HTERT RPE-1 (cell line): ENCODE measurements around the gene TK1.
"Not testable (repeated sequence)": the region's sequence is repeated elsewhere in the genome, so short reads cannot be mapped to it uniquely, and the experiment has no call there.

Experiments used
- in situ Hi-C: fragments of 300-500 bp; cut with MboI; formaldehyde crosslinking; loops from 4 replicates; pipeline ENCODE4 v1.14.3; 2020; ENCODE audit warnings: low sequenced_read_pairs

Gene TK1, protein sequence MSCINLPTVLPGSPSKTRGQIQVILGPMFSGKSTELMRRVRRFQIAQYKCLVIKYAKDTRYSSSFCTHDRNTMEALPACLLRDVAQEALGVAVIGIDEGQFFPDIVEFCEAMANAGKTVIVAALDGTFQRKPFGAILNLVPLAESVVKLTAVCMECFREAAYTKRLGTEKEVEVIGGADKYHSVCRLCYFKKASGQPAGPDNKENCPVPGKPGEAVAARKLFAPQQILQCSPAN

DNA sequence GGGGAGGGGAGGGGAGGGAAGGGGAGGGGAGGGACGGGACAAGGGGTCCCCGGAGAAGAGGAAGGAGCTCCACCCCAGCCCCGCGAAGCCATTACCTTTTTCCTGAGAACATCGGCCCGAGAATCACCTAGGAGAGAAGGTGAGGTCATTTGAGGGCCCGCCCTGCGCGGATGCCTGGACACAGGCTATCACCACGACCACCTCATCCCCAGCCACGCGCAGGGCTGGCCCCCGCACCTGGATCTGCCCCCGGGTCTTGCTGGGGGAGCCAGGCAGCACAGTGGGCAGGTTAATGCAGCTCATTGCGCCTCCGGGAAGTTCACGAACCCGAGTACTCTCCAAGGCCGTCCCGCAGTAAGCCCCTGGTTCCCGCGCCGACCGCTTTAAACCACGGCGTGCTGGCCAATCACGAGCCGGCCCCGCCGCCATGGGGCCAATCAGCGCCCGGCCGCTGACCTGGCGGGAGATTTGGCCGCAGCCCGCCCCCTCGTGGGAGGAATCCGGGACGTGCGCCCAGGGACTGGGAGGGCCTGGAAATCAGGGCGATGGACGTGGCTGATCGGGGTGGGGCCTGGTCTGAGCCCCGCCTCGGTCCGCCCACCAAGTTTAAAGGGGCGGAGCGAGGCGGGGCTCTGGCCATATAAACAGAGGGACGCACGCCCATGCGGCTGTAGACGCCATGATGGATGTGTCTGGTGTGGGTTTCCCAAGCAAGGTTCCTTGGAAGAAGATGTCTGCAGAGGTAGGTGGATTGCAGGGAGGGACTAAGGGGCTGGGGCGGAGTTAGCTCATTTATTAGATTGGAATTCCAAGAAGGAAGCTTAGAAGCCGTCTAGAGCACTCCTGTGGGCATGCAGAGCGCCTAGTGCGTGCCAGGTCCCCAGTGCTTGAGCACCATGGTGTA is at the start of gene TK1, which contains the start of gene AFMID:
Gene TK1, minus strand, starts transcription at position 361 of the 904 bp plus-strand sequence. Its CDS starts 58 bp downstream, at position 303.
Gene AFMID, plus strand, starts transcription at position 671 of the 904 bp plus-strand sequence. Its CDS starts 9 bp downstream, at position 680.
- in situ Hi-C loops: no loop called here

DNA sequence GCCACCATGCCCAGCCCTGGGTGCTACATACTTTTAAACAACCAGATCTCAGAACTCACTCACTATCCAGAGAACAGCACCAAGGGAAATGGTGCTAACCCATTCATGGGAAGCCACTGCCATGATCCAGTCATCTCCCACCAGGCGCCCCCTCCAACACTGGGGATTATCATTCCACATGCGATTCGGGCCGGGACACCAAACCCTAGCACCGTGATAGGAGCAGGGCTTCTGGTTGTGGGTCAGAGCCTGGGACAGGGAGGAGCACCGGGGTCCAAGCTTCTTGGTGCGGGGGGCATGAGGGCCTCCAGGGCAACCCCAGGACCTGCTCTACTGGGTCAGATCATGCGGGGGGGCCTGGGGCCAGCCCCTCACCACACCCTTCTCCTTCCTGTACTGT is 49.0 kb upstream of the TK1 start:
- in situ Hi-C loops: no loop called here

DNA sequence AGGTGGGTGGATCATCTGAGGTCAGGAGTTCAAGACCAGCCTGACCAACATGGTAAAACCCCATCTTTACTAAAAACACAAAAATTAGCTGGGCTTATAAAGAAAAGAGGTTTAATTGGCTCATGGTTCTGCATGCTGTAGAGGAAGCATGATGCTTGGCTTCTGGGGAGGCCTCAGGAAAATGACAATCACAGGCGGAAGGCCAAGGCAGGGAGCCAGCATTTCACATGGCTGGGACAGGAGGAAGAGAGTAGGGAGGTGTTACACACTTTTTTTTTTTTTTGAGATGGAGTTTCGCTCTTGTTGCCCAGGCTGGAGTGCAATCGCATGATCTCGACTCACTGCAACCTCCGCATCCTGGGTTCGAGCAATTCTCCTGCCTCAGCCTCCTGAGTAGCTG is 48.2 kb upstream of the TK1 start:
- in situ Hi-C loops: not testable (repeated sequence)

DNA sequence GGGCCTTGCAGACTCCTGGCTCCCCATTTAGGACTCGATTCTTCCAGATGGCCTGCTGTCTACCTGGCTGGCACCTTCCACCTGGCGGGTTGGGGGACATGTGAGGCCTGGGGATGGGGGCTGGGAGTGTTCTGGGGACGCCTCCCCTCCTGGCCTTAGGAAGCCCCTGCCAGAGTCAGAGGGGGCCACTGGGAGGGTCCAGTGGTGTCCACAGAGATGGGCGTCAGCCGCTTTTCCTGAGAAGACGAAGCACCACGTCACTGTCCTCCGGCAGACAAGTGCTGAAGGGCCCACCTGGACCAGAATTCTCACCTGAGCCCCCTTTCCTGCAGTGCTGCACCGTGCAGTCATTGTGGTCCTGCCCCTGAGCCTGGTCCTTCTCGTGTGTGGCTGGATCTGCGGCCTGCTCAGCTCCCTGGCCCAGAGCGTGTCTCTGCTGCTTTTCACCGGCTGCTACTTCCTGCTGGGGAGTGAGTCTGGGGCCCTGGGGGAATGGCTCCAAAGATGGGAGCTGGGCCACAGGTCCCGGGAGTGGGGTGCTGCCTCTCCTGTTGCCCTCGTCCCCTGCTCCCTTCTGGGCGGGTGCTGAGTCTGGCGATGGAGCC is 47.5 kb upstream of the TK1 start:
- in situ Hi-C loops: no loop called here

DNA sequence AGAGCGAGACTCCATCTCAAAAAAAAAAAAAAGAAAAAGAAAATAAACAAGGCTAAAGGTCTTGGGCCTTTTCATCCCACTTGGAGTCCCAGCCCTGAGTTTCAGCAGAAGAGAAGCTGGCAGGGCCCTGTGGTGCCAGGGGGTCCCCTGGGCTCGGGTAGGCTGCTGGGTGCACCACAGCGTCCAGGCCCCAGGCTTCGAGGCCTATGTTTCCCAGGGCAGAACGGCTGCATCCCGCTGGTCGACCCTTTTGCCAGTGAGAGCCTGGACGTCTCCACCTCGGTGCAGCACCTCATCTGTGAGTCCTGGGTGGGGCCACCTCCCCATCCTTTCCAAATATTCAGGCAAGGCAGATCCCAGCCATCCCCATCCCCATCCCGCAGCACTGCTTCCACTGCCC is 46.8 kb upstream of the TK1 start:
- in situ Hi-C loops: no loop called here

DNA sequence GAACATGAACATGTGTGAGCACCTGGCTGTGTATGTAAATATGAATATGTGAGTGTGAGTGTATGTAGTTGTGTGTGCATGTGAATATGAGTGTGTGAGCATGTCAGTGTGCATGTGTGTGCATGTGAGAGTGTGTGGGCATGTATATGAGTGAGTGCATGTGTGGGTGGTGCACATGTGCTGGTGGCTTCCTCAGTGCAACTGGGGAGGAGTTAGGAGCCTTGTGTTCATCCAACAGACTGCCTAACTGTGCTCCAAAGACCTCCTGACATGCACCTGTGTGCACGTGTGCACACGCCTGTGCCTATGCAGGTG is 46.0 kb upstream of the TK1 start:
- in situ Hi-C loops: no loop called here

DNA sequence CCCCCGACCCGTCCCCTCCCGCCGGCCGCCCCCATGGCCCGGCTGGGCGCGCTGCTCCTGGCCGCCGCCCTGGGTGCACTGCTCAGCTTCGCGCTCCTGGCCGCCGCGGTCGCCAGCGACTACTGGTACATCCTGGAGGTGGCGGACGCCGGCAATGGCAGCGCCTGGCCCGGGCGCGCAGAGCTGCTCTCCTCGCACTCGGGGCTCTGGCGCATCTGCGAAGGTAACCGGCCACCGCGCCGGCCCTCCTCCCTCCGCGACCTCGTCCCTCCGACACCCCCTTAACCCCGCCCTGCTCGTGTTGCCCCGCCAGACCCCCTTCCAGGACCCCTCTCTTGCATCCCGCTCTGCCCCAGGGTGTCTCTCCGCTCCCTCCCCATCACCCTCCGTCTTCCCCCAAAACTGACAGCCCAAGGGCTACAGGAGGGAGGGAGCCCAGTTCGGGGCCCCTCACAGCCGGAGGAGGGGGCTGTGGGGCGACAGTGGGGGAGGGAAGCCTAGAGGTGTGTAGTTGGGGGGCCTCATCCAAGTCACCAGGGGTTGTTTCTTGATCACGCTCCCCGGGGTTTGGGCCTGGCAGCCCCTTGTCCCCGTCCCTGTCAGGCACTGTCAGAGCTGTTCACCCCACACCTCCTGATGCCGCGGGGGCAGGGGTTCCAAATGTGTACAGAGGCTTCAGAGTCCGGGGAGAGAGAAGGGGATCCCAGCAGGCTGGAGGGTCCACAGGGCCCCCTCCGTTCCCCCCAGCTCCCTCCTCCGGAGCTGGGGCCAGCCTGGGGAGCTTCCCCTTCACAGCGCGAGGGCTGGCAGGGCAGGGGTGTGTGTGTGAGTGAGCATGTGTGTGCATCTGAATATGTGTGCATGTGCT is 45.4 kb upstream of the TK1 start:
- in situ Hi-C loops: no loop called here

DNA sequence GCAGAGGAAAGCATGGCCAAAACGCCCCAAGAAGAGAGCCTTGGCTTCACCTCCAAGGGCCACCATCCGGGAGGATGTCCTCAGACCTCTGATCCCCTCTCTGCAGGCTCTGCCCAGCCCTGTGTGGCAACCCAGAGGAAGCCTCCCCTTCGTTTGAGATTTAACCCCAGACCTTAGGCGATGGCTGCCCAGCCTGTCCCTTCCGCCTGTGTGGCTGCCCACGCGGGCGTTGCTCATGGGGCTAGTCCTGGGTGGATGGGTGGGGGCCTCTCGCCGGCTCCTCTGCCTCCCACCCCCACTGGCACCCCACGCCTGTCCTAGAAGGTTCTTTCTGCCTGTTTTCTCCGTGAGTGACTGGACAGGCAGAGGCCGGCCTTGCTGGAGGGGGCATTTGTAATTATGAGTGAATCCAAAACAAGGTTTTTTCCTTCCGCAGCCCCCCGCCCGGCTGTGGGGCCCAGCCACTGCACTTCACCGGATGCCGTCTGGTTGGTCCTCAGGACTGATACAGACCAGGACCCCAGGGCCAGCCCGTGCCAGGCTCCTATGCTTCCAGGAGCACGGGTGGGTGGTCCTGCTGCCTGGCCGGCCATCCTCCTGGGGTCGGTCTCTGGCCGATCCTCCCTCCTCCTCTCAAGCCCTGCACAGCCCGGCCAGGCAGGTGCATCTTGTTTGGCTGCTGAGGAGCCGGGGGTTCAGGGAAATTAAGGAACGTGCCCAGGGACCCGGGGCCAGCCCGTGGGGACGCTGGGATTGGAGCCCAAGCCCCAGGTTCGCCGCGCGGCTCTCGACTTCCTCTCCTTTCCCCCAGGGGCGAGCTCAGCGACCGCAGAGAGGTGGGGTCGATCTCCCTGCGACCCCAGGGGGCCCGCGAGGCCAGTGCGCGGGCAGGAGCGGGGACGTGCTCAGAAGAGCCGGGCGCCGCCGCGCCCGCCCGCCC is 44.4 kb upstream of the TK1 start, which contains the start of gene TMEM235:
Gene TMEM235, plus strand, starts transcription at position 636 of the 940 bp plus-strand sequence. CDS start 393 bp downstream, outside the sequence.
- in situ Hi-C loops: no loop called here

DNA sequence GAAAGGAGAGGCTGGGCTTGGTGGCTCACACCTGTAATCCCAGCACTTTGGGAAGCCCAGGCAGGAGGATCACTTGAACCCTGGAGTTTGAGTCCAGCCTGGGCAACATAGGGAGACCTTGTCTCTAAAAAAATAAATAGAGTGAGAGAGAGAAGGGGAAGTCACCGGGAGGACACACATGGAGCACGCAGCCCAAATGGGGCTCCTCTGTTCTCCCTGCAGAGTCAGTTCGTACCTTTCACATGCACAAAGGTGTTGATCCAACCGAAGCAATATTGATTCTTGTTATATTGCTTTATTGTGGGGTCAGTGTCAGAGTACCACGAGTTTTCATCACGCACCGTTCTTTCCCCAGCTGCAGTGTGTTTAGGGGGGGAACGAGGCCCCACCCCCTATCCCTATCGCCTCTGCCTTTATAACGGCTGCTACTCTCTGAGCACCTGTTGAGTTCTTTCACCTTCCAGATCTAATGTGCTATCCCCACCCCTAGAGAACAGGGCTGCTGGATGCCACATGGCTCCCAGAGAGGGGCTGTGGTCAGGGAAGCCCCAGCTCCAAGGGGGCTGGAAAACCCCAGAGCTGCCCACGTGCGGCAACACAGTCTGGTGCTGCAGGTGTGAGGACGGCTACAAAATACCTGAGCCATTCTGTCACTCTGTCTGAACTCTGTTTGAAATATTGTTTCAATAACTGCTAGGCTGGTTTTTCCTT is 43.6 kb upstream of the TK1 start:
- in situ Hi-C loops: no loop called here

DNA sequence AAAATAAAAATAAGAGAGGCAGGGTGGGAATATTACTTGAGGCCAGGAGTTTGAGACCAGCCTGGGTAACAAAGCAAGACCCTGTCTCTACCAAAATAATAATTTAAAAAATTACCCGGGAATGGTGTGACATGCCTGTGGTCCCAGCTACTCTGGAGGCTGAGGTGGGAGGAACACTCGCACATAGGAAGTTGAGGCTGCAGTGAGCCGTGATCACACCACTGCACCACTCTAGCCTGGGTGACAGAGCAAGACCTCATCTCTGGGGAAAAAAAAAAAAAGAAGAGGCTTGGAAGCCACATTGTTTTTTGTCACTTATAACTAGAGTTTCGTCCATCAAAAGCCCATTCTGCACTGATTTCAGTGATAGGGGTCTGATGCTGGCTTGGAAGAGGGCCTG is 41.3 kb upstream of the TK1 start:
- in situ Hi-C loops: no loop called here

DNA sequence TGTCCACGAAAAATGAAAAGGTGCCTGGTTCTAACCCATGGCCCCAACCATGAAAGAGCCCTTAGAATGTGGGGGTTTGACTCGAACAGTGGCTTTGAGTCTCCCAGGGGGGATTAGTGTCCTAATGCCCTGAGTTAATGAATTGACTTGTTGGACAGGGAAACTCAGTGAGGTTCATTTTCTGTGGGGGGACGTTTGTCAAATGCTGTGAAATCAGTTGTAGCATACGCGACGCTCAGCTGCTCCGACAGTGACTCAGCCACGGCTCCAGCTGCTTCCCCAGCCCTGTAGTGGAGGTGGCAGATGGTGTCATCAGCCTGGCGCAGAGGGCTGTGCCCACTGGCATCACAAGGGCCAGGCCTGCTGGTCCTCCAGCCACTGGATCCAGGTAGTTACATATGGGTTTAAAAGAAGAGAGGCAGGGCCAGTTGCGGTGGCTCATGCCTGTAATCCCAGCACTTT is 40.6 kb upstream of the TK1 start:
- in situ Hi-C loops: no loop called here

DNA sequence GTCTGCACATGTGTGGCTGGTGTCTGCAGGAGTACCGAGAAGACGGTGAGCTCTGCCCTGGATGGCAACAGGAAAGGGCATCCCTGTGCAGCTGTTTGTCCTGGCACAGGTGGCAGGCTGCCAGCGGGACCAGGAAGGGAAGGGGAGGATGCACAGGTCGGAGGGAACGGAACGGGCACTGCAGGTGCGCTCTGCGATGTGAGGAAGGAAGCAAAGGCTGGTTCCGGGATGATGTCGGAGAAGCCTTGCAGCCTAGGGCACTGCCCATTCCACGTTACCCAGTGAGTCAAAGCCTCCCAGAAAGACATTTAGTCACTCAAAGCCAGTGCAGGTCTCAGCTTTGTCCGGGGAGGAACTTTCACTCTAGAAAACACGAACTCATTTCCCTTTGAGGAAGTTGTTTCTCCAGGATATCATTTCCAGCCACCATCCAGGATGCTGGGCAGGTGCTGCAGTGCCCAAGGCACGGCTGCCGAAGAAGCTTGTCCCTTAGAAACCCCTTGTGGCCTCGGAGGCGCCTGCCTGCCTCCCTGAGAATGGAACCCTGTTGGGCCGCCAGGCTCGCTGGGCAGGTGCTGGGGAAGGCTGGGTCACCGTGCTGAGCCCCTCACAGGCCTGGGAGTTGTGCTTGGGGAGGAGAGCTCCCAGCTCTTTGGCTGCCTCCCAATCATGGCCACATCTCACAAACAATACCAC is 40.1 kb upstream of the TK1 start:
- in situ Hi-C loops: no loop called here

DNA sequence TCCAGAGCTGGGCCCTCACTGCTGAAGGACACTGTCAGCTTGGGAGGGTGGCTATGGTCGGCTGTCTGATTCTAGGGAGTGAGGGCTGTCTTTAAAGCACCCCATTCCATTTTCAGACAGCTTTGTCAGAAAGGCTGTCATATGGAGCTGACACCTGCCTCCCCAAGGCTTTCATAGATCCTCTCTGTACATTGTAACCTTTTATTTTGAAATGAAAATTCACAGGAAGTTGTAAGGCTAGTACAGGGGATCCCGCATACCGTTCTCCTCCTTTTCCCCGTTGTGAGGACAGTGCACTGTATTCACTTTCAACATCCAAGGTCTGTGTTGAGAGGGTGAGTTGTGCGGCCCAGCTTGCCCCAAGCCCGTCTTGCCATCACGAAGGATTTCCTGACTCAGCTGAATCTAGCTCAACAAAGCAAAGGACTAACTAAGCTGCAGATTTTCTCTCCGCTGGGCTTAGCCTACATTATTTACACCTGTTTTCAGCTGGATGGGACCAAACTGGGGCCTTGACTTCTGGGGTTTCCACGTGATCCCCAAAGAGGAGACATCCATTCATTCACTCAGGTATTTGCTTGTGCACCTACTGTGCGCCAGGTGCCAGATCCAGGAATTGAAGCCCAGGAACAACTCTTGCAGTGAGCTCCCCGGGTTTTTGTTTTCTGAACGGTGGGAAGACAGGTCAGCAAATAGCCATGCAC is 39.4 kb upstream of the TK1 start:
- in situ Hi-C loops: no loop called here

DNA sequence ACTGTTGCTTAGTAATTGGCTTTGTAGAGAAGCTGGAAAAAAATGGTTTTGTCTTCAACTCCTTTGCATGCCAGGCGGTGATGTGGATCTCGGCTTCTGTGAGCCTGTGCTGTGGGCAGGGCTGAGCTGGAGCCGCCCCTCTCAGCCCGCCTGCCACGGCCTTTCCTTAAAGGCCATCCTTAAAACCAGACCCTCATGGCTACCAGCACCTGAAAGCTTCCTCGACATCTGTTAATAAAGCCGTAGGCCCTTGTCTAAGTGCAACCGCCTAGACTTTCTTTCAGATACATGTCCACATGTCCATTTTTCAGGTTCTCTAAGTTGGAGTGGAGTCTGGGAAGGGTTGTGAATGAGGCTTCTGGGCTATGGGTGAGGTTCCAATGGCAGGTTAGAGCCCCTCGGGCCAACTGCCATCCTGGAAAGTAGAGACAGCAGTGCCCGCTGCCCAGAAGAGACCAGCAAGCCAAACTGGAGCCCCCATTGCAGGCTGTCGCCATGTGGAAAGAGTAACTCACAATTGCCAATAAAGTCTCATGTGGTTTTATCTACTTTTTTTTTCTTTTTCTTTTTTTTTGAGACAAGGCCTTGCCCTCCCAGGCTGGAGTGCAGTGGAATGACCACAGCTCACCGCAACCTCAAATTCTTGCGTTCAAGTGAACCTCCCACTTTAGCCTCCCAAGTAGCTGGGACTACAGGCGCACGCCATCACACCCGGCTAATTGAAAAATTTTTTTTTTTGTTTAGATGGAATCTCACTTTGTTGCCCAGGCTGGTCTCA is 38.4 kb upstream of the TK1 start:
- in situ Hi-C loops: no loop called here

DNA sequence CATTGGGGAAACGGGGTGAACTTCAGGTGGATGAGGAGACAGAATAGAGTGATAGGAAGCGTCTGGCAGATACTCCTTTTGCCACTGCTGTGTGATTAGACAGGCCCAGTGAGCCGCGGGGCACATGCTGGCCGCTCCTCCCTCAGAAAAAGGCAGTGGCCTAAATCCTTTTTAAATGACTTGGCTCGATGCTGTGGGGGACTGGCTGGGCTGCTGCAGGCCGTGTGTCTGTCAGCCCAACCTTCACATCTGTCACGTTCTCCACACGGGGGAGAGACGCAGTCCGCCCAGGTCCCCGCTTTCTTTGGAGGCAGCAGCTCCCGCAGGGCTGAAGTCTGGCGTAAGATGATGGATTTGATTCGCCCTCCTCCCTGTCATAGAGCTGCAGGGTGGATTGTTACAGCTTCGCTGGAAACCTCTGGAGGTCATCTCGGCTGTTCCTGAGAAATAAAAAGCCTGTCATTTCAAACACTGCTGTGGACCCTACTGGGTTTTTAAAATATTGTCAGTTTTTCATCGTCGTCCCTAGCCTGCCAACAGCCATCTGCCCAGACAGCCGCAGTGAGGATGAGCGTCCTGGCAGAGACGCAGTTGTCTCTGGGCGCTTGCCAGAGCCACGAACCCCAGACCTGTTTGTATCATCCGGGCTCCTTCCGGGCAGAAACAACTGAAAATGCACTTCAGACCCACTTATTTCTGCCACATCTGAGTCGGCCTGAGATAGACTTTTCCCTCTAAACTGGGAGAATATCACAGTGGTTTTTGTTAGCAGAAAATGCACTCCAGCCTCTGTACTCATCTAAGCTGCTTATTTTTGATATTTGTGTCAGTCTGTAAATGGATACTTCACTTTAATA is 37.6 kb upstream of the TK1 start:
- in situ Hi-C loops: no loop called here

DNA sequence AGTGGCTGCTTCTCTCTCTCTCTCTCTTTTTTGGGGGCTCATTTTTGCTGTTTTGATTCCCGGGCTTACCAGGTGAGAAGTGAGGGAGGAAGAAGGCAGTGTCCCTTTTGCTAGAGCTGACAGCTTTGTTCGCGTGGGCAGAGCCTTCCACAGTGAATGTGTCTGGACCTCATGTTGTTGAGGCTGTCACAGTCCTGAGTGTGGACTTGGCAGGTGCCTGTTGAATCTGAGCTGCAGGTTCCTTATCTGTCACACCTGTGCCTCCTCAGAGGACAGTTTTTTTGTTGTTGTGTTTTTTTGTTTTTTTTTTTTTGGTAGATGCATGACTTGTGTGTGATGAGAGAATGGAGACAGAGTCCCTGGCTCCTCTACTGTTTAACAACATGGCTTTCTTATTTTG is 36.9 kb upstream of the TK1 start:
- in situ Hi-C loops: no loop called here
